OCI-LY7 (cell line): ENCODE data around the gene PLPPR1.

Source experiments
- EZH2phosphoT487 ChIP-seq: fragments of 200-600 bp; sonication (generic); IDR thresholded peaks from 2 replicates; pipeline ENCODE4 v1.6.1; 2018; ENCODE audit warnings: low read depth, borderline replicate concordance, mild to moderate bottlenecking, mixed run types, antibody characterized with exemption, low read length, moderate library complexity, mixed read lengths
- TF ChIP-seq, protein P1 (sequence below): fragments of 200-600 bp; sonication (generic); conservative IDR thresholded peaks from 2 replicates; pipeline ENCODE4 v1.5.1; 2014; ENCODE audit warnings: mild to moderate bottlenecking, antibody characterized with exemption, low read length, moderate library complexity, mixed read lengths

DNA sequence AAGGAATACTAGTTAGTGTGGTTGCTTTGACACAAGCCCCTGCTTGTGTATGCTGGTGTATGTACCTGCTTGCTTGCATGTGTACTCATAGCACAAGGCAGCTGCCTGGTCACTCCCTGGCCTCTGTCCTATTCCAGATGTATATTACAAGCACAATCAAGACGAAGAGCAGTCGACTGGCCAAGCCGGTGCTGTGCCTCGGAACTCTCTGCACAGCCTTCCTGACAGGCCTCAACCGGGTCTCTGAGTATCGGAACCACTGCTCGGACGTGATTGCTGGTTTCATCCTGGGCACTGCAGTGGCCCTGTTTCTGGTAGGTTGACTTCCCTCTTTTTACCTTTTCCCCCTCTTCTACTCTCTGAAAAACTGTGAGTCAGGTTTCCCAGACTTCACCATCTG lies 284.1 kb downstream of the PLPPR1 start:
- TF ChIP-seq, protein P1, sequence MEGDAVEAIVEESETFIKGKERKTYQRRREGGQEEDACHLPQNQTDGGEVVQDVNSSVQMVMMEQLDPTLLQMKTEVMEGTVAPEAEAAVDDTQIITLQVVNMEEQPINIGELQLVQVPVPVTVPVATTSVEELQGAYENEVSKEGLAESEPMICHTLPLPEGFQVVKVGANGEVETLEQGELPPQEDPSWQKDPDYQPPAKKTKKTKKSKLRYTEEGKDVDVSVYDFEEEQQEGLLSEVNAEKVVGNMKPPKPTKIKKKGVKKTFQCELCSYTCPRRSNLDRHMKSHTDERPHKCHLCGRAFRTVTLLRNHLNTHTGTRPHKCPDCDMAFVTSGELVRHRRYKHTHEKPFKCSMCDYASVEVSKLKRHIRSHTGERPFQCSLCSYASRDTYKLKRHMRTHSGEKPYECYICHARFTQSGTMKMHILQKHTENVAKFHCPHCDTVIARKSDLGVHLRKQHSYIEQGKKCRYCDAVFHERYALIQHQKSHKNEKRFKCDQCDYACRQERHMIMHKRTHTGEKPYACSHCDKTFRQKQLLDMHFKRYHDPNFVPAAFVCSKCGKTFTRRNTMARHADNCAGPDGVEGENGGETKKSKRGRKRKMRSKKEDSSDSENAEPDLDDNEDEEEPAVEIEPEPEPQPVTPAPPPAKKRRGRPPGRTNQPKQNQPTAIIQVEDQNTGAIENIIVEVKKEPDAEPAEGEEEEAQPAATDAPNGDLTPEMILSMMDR, result no peak
- no peak for TF ChIP-seq EZH2phosphoT487
